ENCODE results near the gene MYF5. TPM values are rescaled to one million over a fixed set of nuclear protein-coding genes. Genes with fewer than 3 reads are reported as not detected.

Gene MYF5
- total and polyA plus RNA-seq, 9 of the 15 experiments (the other 6 are each of a cell fraction or from before 2014, with no cell fraction given), result not detected

DNA sequence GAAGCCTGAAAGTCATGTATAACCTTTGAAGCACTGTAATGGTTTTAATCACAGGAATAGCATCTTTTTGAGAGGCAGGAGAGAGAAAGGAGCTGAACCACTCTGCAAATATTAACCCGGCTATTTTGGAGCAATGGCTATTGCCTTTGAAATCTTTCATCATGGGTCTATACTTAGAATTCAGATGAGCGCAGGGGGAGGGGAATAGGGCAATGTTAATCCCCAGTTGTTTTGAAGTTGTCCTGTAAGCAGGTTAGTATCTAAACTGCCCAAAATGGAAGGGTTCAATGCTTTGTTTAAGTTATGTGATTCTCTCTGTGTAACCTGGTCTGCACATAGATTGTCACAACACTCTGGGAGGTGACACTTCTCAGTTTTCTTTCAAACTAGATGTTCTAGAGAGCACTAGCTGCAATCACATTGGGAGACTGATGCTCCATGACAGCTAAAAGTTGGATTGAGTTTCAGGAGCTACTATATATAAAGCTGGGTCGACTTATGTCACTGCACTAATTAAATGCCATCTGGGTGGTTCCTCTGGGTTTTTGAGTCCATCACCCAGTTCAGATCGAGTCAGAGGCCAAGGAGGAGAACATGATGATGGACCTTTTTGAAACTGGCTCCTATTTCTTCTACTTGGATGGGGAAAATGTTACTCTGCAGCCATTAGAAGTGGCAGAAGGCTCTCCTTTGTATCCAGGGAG is 9.4 kb upstream of the MYF5 start, which contains the start of gene MYF6:
TSS of gene MYF6 (plus strand) at position 509 of the 704 bp plus-strand sequence. CDS start at position 595, 86 bp downstream.
- 0% methylated on average over 4 of the region's 4 CpGs for WGBS (ENCODE audit: insufficient coverage, low coverage, missing lambda C conversion rate)
- intact Hi-C loops (cut with micrococcal nuclease), result no loop called here
- no peaks in the 10 kb centered on the region for H3K4me1 ChIP-seq (replicated peaks in 1 of 2; ENCODE audit: control insufficient read depth in 2 of 2, insufficient read depth in 2 of 2, low read length in 2 of 2)
- no peaks in the 10 kb centered on the region for H3K79me2 ChIP-seq (ENCODE audit: control insufficient read depth, insufficient read depth, low read length)
- ChIA-PET CTCF (ENCODE audit: low intra/inter-chr PET ratio) (no interaction called here), POLR2A (no interaction called here)
- H2AFZ ChIP-seq (ENCODE audit: low read depth, low read length), result no peak within 1 kb of the TSS
- in situ Hi-C loops (cut with MboI), result no loop called here
- H3K9me3 ChIP-seq (replicated peaks; ENCODE audit: control insufficient read depth, insufficient read depth, low read depth, low read length), result no peaks in the 10 kb centered on the region
- no peak for DNase-seq (ENCODE audit: extremely low read depth in 1 of 4, low spot score in 3 of 4)
- no TSS peak for BruUV-seq (replicated peaks)
- H4K20me1 ChIP-seq (replicated peaks; ENCODE audit: control insufficient read depth, insufficient read depth, low read length), result no peaks in the 10 kb centered on the region
- ATAC-seq, result no peak
- no peaks in the 10 kb centered on the region for H3K9me1 ChIP-seq (ENCODE audit: control insufficient read depth, insufficient read depth, low read length)
- no peak within 1 kb of the TSS for H3K4me2 ChIP-seq (ENCODE audit: insufficient read depth, low read length)
- TF ChIP-seq LCOR (CRISPR knock-in tag; IDR thresholded peaks at IDR 0.05) (no peak), SMARCE1 (IDR thresholded peaks at IDR 0.05) (no peak), ZNF324 (CRISPR knock-in tag; IDR thresholded peaks at IDR 0.05) (no peak), ZBTB17 (CRISPR knock-in tag; IDR thresholded peaks at IDR 0.05) (no peak), FUS (optimal IDR thresholded peaks at IDR 0.05; ENCODE audit: low read depth, low read length) (no peak), STAT5B (CRISPR knock-in tag; IDR thresholded peaks at IDR 0.05) (no peak)
- TF ChIP-seq, protein P1, sequence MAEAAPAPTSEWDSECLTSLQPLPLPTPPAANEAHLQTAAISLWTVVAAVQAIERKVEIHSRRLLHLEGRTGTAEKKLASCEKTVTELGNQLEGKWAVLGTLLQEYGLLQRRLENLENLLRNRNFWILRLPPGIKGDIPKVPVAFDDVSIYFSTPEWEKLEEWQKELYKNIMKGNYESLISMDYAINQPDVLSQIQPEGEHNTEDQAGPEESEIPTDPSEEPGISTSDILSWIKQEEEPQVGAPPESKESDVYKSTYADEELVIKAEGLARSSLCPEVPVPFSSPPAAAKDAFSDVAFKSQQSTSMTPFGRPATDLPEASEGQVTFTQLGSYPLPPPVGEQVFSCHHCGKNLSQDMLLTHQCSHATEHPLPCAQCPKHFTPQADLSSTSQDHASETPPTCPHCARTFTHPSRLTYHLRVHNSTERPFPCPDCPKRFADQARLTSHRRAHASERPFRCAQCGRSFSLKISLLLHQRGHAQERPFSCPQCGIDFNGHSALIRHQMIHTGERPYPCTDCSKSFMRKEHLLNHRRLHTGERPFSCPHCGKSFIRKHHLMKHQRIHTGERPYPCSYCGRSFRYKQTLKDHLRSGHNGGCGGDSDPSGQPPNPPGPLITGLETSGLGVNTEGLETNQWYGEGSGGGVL (CRISPR knock-in tag; IDR thresholded peaks at IDR 0.05), result no peak
- TF ChIP-seq, protein P2, sequence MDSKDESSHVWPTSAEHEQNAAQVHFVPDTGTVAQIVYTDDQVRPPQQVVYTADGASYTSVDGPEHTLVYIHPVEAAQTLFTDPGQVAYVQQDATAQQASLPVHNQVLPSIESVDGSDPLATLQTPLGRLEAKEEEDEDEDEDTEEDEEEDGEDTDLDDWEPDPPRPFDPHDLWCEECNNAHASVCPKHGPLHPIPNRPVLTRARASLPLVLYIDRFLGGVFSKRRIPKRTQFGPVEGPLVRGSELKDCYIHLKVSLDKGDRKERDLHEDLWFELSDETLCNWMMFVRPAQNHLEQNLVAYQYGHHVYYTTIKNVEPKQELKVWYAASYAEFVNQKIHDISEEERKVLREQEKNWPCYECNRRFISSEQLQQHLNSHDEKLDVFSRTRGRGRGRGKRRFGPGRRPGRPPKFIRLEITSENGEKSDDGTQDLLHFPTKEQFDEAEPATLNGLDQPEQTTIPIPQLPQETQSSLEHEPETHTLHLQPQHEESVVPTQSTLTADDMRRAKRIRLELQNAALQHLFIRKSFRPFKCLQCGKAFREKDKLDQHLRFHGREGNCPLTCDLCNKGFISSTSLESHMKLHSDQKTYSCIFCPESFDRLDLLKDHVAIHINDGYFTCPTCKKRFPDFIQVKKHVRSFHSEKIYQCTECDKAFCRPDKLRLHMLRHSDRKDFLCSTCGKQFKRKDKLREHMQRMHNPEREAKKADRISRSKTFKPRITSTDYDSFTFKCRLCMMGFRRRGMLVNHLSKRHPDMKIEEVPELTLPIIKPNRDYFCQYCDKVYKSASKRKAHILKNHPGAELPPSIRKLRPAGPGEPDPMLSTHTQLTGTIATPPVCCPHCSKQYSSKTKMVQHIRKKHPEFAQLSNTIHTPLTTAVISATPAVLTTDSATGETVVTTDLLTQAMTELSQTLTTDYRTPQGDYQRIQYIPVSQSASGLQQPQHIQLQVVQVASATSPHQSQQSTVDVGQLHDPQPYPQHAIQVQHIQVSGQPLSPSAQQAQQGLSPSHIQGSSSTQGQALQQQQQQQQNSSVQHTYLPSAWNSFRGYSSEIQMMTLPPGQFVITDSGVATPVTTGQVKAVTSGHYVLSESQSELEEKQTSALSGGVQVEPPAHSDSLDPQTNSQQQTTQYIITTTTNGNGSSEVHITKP (IDR thresholded peaks at IDR 0.05; ENCODE audit: partially characterized antibody), result no peak
- TF ChIP-seq, protein P3, sequence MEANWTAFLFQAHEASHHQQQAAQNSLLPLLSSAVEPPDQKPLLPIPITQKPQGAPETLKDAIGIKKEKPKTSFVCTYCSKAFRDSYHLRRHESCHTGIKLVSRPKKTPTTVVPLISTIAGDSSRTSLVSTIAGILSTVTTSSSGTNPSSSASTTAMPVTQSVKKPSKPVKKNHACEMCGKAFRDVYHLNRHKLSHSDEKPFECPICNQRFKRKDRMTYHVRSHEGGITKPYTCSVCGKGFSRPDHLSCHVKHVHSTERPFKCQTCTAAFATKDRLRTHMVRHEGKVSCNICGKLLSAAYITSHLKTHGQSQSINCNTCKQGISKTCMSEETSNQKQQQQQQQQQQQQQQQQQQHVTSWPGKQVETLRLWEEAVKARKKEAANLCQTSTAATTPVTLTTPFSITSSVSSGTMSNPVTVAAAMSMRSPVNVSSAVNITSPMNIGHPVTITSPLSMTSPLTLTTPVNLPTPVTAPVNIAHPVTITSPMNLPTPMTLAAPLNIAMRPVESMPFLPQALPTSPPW (CRISPR knock-in tag; IDR thresholded peaks at IDR 0.05), result no peak
- TF ChIP-seq, protein P4, sequence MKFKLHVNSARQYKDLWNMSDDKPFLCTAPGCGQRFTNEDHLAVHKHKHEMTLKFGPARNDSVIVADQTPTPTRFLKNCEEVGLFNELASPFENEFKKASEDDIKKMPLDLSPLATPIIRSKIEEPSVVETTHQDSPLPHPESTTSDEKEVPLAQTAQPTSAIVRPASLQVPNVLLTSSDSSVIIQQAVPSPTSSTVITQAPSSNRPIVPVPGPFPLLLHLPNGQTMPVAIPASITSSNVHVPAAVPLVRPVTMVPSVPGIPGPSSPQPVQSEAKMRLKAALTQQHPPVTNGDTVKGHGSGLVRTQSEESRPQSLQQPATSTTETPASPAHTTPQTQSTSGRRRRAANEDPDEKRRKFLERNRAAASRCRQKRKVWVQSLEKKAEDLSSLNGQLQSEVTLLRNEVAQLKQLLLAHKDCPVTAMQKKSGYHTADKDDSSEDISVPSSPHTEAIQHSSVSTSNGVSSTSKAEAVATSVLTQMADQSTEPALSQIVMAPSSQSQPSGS (CRISPR knock-in tag; IDR thresholded peaks at IDR 0.05), result no peak
- no peaks in the 10 kb centered on the region for H3K36me3 ChIP-seq (ENCODE audit: control insufficient read depth, insufficient read depth, low read length)
- no peak within 1 kb of the TSS for H3K27ac ChIP-seq (ENCODE audit: extremely low read depth, low read depth, low read length)
- no peaks in the 10 kb centered on the region for H3K27me3 ChIP-seq (ENCODE audit: control insufficient read depth in 2 of 2, insufficient read depth in 2 of 2, low read length in 2 of 2)
- H3K9ac ChIP-seq (ENCODE audit: insufficient read depth in 1 of 2, low read depth in 2 of 2, low read length in 2 of 2), result no peak within 1 kb of the TSS
- FAIRE-seq, result no peak
- no peak within 1 kb of the TSS for H3K4me3 ChIP-seq

Data from K562 (cell line).